SK-N-SH (cell line): ENCODE results near the gene MTCH2. TPM values are rescaled to one million over a fixed set of nuclear protein-coding genes. Genes with fewer than 3 reads are reported as not detected.

Source experiments
- CTCF ChIA-PET: fragments of 300-600, 350-600 bp; formaldehyde crosslinking; extraction: SDS; loops from one replicate; lab custom pipeline; 2021; lab: Yijun Ruan, JAX
- POLR2A ChIA-PET: fragments of 350-600 bp; sonication (Branson Sonifier 250); formaldehyde crosslinking; extraction: SDS; loops from one replicate; lab custom pipeline; 2020; ENCODE audit warnings: antibody characterized with exemption, inconsistent platforms; lab: Yijun Ruan, JAX
- DNase-seq: peaks from one replicate; pipeline ENCODE4 v3.0.0; 2012
- H2AFZ ChIP-seq: fragments of 200-600 bp; sonication (generic); 2 replicates; pipeline ENCODE4 v1.8.1; 2016; ENCODE audit warnings: antibody characterized with exemption, mild to moderate bottlenecking, low read depth
- H3F3A ChIP-seq: fragments of 200-600 bp; sonication (generic); replicated peaks from 2 replicates; pipeline ENCODE3; 2016; ENCODE audit warnings: antibody characterized with exemption, mild to moderate bottlenecking; ENCODE audit not compliant: insufficient read depth
- H3K27ac ChIP-seq, 2 experiments: fragments of 200-500 bp in 1 of 2; fragments of 200-600 bp in 1 of 2; sonication (Bioruptor generic) in 1 of 2; sonication (generic), shearing (Covaris generic) in 1 of 2; 2 replicates each; pipeline versions ENCODE4 v1.5.1 to v1.6.1; 2014 to 2016; ENCODE audit warnings: low read depth in 2 of 2, inconsistent platforms in 1 of 2, low read length in 1 of 2, mild to moderate bottlenecking in 1 of 2, mixed read lengths in 1 of 2
- H3K27me3 ChIP-seq: fragments of 200-600 bp; sonication (generic), shearing (Covaris generic); 2 replicates; pipeline ENCODE4 v1.6.1; 2016; ENCODE audit warnings: mixed run types; ENCODE audit not compliant: insufficient read depth
- H3K36me3 ChIP-seq, 2 experiments: fragments of 200-500 bp in 1 of 2; fragments of 200-600 bp in 1 of 2; sonication (Bioruptor generic) in 1 of 2; sonication (generic) in 1 of 2; replicated peaks in 1 of 2; 2 replicates each; pipeline versions ENCODE3 to v1.5.1; 2014 to 2016; ENCODE audit warnings: low read length in 1 of 2, mild to moderate bottlenecking in 1 of 2; ENCODE audit not compliant: insufficient read depth in 2 of 2, control insufficient read depth in 1 of 2
- H3K4me1 ChIP-seq, 2 experiments: fragments of 200-500 bp in 1 of 2; fragments of 200-600 bp in 1 of 2; sonication (Bioruptor generic) in 1 of 2; sonication (generic), shearing (Covaris generic) in 1 of 2; 2 replicates each; pipeline versions ENCODE4 v1.5.1 to v1.6.1; 2014 to 2016; ENCODE audit warnings: low read depth in 1 of 2, low read length in 1 of 2, mixed run types in 1 of 2; ENCODE audit not compliant: insufficient read depth in 2 of 2, control insufficient read depth in 1 of 2
- H3K4me2 ChIP-seq: fragments of 200-600 bp; sonication (generic), shearing (Covaris generic); 2 replicates; pipeline ENCODE4 v1.6.1; 2017; ENCODE audit warnings: mixed run types
- H3K4me3 ChIP-seq, 2 experiments: fragments of 200-500 bp in 1 of 2; fragments of 200-600 bp in 1 of 2; sonication (Bioruptor generic) in 1 of 2; sonication (generic), shearing (Covaris generic) in 1 of 2; 2 replicates each; pipeline versions ENCODE4 v1.5.1 to v1.8.1; 2014 to 2016; ENCODE audit warnings: low read depth in 2 of 2, inconsistent platforms in 1 of 2, low read length in 1 of 2, mild to moderate bottlenecking in 1 of 2, mixed read lengths in 1 of 2, moderate library complexity in 1 of 2
- H3K79me2 ChIP-seq: fragments of 200-600 bp; sonication (generic); 2 replicates; pipeline ENCODE4 v1.8.1; 2017; ENCODE audit warnings: mild to moderate bottlenecking; ENCODE audit not compliant: insufficient read depth
- H3K9ac ChIP-seq: fragments of 200-600 bp; sonication (generic); 2 replicates; pipeline ENCODE4 v1.6.1; 2017; ENCODE audit warnings: mixed run types
- H3K9me2 ChIP-seq: fragments of 200-600 bp; sonication (generic); 2 replicates; pipeline ENCODE4 v1.6.1; 2017; ENCODE audit warnings: mixed run types
- H3K9me3 ChIP-seq: fragments of 200-600 bp; sonication (generic); 2 replicates; pipeline ENCODE4 v1.6.1; 2017; ENCODE audit warnings: mixed run types, mild to moderate bottlenecking, moderate library complexity
- H4K20me1 ChIP-seq: fragments of 200-600 bp; sonication (generic); 2 replicates; pipeline ENCODE4 v1.6.1; 2017; ENCODE audit warnings: mild to moderate bottlenecking, mixed run types; ENCODE audit not compliant: insufficient read depth
- CHD2 ChIP-seq: fragments of 150-350 bp; IDR thresholded peaks from 2 replicates; pipeline ENCODE4 v1.6.1; 2018; ENCODE audit warnings: low read length; ENCODE audit not compliant: partially characterized antibody
- CTCF ChIP-seq: fragments of 200-600 bp; sonication (generic); IDR thresholded peaks from 2 replicates; pipeline ENCODE4 v1.6.1; 2017; ENCODE audit warnings: antibody characterized with exemption, mild to moderate bottlenecking, moderate library complexity
- EP300 ChIP-seq, 2 experiments: IDR thresholded peaks; 2 replicates each; pipeline versions ENCODE4 v1.4.0 to v1.6.1; 2012; ENCODE audit warnings: borderline replicate concordance in 1 of 2, low read depth in 1 of 2, low read length in 1 of 2
- EZH2phosphoT487 ChIP-seq: fragments of 200-600 bp; sonication (generic); IDR thresholded peaks from 2 replicates; pipeline ENCODE4 v1.6.1; 2017; ENCODE audit warnings: low read depth, mixed run types, mild to moderate bottlenecking, antibody characterized with exemption, moderate library complexity, borderline replicate concordance
- FOXM1 ChIP-seq: IDR thresholded peaks from 2 replicates; pipeline ENCODE4 v1.4.0; 2012; ENCODE audit warnings: low read depth, mild to moderate bottlenecking
- IRF3 ChIP-seq: fragments of 150-350 bp; IDR thresholded peaks from 2 replicates; pipeline ENCODE4 v1.6.1; 2016; ENCODE audit warnings: mild to moderate bottlenecking, low read depth, low read length
- MAX ChIP-seq: IDR thresholded peaks from 2 replicates; pipeline ENCODE4 v1.4.0; 2012; ENCODE audit warnings: low read depth
- NRF1 ChIP-seq: IDR thresholded peaks from 2 replicates; pipeline ENCODE4 v1.6.1; 2012; ENCODE audit warnings: low read depth, mild to moderate bottlenecking, low read length
- RCOR1 ChIP-seq: fragments of 150-350 bp; IDR thresholded peaks from 2 replicates; pipeline ENCODE4 v1.6.1; 2017; ENCODE audit warnings: antibody characterized with exemption, low read length
- REST ChIP-seq: IDR thresholded peaks from 2 replicates; pipeline ENCODE4 v1.6.1; 2012; ENCODE audit warnings: mild to moderate bottlenecking, low read depth, low read length, moderate library complexity
- RFX5 ChIP-seq: IDR thresholded peaks from 2 replicates; pipeline ENCODE4 v1.6.1; 2012; ENCODE audit warnings: mild to moderate bottlenecking, improper control_type of control experiment, low read length
- SIN3A ChIP-seq: IDR thresholded peaks from 2 replicates; pipeline ENCODE4 v1.6.1; 2012; ENCODE audit warnings: low read depth, mild to moderate bottlenecking, low read length, moderate library complexity, borderline replicate concordance
- TAF1 ChIP-seq: IDR thresholded peaks from 2 replicates; pipeline ENCODE4 v1.6.1; 2012; ENCODE audit warnings: low read depth, mild to moderate bottlenecking, low read length, moderate library complexity, borderline replicate concordance
- YY1 ChIP-seq: IDR thresholded peaks from 2 replicates; pipeline ENCODE4 v1.4.0; 2012; ENCODE audit warnings: low read depth, mild to moderate bottlenecking
- WGBS: methylation state at CpG from one replicate; pipeline ENCODE4 v1.1.6; 2017; ENCODE audit warnings: low lambda C conversion rate; 5-methylcytosine and 5-hydroxymethylcytosine counted together
- polyA plus RNA-seq, 3 experiments: library from polyadenylated mRNA; depleted of rRNA; stranded (reverse); fragments of >200 nt; gene quantifications; 2 replicates each; pipeline ENCODE4 v1.2.3, GENCODE V29; 2012

Gene MTCH2
- polyA plus RNA-seq, 1 of the 3 experiments (the other 2 are of a cell fraction), result 132 TPM

- CTCF ChIA-PET, result no interaction called here
- POLR2A ChIA-PET, result no interaction called here
- H3K4me3 ChIP-seq, result no peak overlapping the region
- H3K4me2 ChIP-seq, result no peak overlapping the region
- H3K4me1 ChIP-seq, result peaks cover 4 to 10% of the 10 kb centered on the region in 2 experiments; a peak in 3 of 4 replicates
- peaks cover 36 to 37% of the 10 kb centered on the region in 2 experiments for H3K36me3 ChIP-seq
- no peak overlapping the region for H2AFZ ChIP-seq
- H4K20me1 ChIP-seq, result peaks cover 4% of the 10 kb centered on the region; the same call in 1 of the 2 replicates
- WGBS, result 86% methylated on average over 3 of the region's 3 CpGs
- peaks cover 81% of the 10 kb centered on the region for H3K79me2 ChIP-seq
- H3K27me3 ChIP-seq, result no peaks in the 10 kb centered on the region
- H3K9ac ChIP-seq, result no peak overlapping the region
- no peak overlapping the region for H3K27ac ChIP-seq
- no peaks in the 10 kb centered on the region for H3K9me2 ChIP-seq
- no peaks in the 10 kb centered on the region for H3K9me3 ChIP-seq
- no peak for DNase-seq
- H3F3A ChIP-seq, result no peaks in the 10 kb centered on the region
- no peak for TF ChIP-seq SIN3A
- no peak for TF ChIP-seq CTCF
- TF ChIP-seq RCOR1, result no peak
- TF ChIP-seq TAF1, result no peak
- no peak for TF ChIP-seq EZH2phosphoT487
- no peak for TF ChIP-seq FOXM1
- TF ChIP-seq YY1, result no peak
Measured at GRCh38 chr11:47570651-47571356, 71.6 kb downstream of the MTCH2 start.

- CTCF ChIA-PET, result no interaction called here
- Histone ChIP-seq H3F3A (no peaks in the 10 kb centered on the region), H2AFZ (no peak overlapping the region), H3K9ac (no peak overlapping the region), H3K4me1 (peaks cover 7 to 10% of the 10 kb centered on the region in 2 experiments; a peak in 3 of 4 replicates), H3K27me3 (no peaks in the 10 kb centered on the region), H4K20me1 (peaks cover 4% of the 10 kb centered on the region; the same call in 1 of the 2 replicates), H3K4me2 (no peak overlapping the region), H3K27ac (no peak overlapping the region), H3K9me3 (no peaks in the 10 kb centered on the region), H3K9me2 (no peaks in the 10 kb centered on the region), H3K4me3 (no peak overlapping the region), H3K36me3 (peaks cover 25 to 36% of the 10 kb centered on the region in 2 experiments), H3K79me2 (peaks cover 78% of the 10 kb centered on the region)
- POLR2A ChIA-PET, result interaction anchor here (2.1 kb wide), 1 partner anchor 9 kb away, joined by 4 read pairs; the partner anchor contains the start of genes KBTBD4 and NDUFS3
- no peak for DNase-seq
- no peak for TF ChIP-seq MAX
- no peak for TF ChIP-seq YY1
- TF ChIP-seq RFX5, result no peak
- no peak for TF ChIP-seq EP300 (IDR thresholded peaks at IDR 0.05; ENCODE audit: borderline replicate concordance in 1 of 2, low read depth in 1 of 2, low read length in 1 of 2)
- no peak for TF ChIP-seq NRF1
- no peak for TF ChIP-seq CHD2
- no peak for TF ChIP-seq IRF3
- TF ChIP-seq REST, result no peak
- WGBS, result 97% methylated on average over 6 of the region's 7 CpGs
Measured at GRCh38 chr11:47569646-47570045, 72.7 kb downstream of the MTCH2 start.
